ENCODE measurements around the gene DLGAP4.

Gene DLGAP4

DNA sequence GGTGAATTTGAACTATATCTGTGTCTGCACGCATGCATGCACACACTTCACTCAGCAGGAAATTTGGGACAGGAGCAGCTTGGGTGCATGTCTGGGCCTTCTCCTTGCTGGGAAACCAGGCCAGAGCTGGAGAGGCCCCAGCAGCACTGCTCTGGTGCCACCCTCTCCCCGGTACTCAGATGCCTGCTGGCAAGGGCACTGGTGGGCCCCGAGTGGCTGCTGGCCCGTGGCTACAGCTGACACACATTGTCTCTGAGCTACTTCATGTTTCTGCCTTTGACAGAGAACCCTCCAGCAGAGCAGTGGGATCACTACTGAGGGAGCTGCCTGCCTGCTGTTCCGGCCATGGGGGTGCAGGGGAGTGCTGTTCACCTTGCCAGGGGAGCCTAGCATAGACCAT is 37.5 kb downstream of the DLGAP4 start (continued):
- TF ChIP-seq, protein P1, sequence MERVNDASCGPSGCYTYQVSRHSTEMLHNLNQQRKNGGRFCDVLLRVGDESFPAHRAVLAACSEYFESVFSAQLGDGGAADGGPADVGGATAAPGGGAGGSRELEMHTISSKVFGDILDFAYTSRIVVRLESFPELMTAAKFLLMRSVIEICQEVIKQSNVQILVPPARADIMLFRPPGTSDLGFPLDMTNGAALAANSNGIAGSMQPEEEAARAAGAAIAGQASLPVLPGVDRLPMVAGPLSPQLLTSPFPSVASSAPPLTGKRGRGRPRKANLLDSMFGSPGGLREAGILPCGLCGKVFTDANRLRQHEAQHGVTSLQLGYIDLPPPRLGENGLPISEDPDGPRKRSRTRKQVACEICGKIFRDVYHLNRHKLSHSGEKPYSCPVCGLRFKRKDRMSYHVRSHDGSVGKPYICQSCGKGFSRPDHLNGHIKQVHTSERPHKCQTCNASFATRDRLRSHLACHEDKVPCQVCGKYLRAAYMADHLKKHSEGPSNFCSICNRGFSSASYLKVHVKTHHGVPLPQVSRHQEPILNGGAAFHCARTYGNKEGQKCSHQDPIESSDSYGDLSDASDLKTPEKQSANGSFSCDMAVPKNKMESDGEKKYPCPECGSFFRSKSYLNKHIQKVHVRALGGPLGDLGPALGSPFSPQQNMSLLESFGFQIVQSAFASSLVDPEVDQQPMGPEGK (CRISPR knock-in tag; IDR thresholded peaks at IDR 0.05; ENCODE audit: borderline replicate concordance) = no peak

DNA sequence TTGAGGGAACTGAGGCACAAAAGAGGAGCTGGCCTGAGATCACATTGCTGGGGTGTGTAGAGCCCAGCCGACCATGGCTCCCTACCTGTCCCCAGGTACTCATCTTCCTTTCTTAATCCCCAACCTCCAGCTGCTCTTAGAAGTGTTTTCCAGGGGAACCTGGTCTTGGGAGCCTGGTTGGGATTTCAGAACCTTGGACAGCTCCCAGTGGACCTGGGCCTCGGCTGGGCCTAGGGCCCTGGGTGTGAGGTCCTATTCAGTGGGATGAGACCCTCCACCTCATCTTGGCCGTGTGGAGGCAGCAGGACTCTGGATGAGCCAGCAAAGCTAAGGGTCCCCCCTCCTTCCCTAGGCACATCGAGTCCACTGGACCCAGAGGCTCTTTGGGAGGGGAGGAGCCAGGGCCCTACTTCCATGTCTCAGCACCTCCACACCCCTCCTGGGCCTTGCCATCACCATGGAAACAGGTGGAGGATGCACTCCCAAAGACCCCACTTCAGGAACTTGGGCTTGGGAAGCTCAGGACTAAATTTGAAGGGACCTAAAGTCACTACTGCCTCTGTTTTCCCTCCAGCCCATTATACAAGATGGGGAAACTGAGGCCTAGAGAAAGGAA is 38.5 kb downstream of the DLGAP4 start:
- peak; percentile 86 for ATAC-seq
- TF ChIP-seq ZFP3 (CRISPR knock-in tag; IDR thresholded peaks at IDR 0.05) = 0 out of 2 replicates have a peak, but pooled peaks have one; percentile 46
- TF ChIP-seq, protein P2, sequence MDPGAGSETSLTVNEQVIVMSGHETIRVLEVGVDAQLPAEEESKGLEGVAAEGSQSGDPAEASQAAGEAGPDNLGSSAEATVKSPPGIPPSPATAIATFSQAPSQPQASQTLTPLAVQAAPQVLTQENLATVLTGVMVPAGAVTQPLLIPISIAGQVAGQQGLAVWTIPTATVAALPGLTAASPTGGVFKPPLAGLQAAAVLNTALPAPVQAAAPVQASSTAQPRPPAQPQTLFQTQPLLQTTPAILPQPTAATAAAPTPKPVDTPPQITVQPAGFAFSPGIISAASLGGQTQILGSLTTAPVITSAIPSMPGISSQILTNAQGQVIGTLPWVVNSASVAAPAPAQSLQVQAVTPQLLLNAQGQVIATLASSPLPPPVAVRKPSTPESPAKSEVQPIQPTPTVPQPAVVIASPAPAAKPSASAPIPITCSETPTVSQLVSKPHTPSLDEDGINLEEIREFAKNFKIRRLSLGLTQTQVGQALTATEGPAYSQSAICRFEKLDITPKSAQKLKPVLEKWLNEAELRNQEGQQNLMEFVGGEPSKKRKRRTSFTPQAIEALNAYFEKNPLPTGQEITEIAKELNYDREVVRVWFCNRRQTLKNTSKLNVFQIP (CRISPR knock-in tag; IDR thresholded peaks at IDR 0.05; ENCODE audit: borderline replicate concordance, low read depth) = no peak

DNA sequence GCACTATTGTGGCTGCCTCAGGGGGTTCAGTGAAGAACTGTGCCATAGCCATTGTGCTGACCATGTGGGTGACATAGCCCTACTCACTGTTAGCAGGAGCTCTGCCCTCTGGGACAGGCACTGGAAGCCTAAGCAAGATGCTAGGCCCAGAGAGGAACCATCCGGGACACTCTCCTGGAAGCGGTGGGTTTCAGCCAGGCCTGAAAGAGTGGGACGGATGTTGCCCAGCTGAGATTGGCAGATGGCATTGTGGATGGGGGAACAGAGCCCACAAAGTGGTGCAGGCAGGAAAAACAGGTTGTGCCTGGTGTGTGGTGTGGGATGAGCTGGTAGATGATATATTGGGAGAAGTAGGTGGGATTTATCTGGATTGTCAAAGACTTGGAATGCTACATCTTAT is 40.1 kb downstream of the DLGAP4 start:
- TF ChIP-seq ISL1 (CRISPR knock-in tag; IDR thresholded peaks at IDR 0.05) (no peak), ZFP3 (CRISPR knock-in tag; IDR thresholded peaks at IDR 0.05) (no peak), PPARA (CRISPR knock-in tag; IDR thresholded peaks at IDR 0.05; ENCODE audit: borderline replicate concordance) (no peak), ZC3H10 (CRISPR knock-in tag; IDR thresholded peaks at IDR 0.05) (no peak), OSR1 (CRISPR knock-in tag; IDR thresholded peaks at IDR 0.05) (no peak), RARB (CRISPR knock-in tag; IDR thresholded peaks at IDR 0.05) (no peak)
- no peak for ATAC-seq

DNA sequence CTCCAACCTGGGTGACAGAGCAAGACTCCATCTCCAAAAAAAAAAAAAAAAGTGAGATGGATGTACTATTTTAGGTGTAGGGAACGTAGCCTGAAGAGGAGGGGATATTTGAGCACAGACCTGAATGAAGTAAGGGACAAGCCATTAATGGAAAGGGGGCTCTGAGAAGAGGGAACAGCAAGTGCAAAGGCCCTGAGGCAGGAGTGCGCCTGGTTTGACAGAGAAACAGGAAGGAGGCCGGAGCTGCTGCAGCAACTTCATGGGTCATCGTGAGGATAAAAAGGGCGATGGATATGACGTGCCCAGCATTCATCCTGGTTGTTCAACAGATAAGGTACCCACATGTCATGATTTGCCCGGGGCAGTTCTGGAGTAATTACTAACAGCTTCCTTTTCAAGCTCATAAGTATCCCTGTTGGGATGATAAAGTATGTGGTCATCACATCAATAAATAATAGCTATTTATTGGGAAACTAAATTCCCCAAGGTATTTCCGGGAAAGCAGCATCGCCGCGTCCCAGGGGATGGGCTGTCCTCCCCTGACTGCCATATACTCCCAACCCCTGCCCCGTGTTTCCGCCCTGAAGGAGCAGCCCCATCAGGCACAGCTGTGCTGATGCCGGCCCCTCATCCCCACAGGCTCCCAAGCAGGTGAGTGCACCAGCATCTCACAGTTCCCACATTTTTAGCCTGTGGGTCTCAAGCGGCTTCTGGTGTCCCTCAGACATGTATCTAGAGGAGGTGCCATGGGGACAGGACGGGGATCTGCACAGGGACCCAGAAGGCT is 43.4 kb downstream of the DLGAP4 start:
- ATAC-seq = no peak
- TF ChIP-seq, protein P3, sequence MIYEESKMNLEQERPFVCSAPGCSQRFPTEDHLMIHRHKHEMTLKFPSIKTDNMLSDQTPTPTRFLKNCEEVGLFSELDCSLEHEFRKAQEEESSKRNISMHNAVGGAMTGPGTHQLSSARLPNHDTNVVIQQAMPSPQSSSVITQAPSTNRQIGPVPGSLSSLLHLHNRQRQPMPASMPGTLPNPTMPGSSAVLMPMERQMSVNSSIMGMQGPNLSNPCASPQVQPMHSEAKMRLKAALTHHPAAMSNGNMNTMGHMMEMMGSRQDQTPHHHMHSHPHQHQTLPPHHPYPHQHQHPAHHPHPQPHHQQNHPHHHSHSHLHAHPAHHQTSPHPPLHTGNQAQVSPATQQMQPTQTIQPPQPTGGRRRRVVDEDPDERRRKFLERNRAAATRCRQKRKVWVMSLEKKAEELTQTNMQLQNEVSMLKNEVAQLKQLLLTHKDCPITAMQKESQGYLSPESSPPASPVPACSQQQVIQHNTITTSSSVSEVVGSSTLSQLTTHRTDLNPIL (CRISPR knock-in tag; IDR thresholded peaks at IDR 0.05; ENCODE audit: low read depth) = no peak
- TF ChIP-seq TCF4 (CRISPR knock-in tag; IDR thresholded peaks at IDR 0.05; ENCODE audit: borderline replicate concordance) = 0 out of 2 replicates have a peak, but pooled peaks have one; percentile 34
- TF ChIP-seq ZNF8 (CRISPR knock-in tag; IDR thresholded peaks at IDR 0.05) = no peak
- TF ChIP-seq ZNF70 (CRISPR knock-in tag; IDR thresholded peaks at IDR 0.05) = no peak
- TF ChIP-seq ESRRG (CRISPR knock-in tag; IDR thresholded peaks at IDR 0.05) = no peak

DNA sequence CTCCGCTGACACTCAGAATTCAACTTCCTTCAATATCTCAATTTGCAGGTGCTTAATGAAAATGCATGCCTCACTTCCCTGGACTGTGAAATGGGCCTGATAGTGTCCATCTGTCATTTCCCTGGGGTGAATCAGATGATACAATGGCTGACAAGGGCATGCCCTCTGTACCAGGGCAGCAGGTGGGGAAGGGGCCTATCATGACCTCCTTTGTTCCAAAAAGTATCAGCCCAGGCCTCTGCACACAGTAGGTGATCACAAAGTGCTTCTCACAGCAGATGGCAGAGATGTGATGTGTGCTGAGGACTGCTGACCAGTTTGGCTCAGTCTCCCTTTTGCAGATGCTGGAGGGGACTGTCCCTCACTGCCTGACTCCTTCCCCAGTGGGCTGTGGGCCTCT is 44.3 kb downstream of the DLGAP4 start:
- no peak for TF ChIP-seq BACH2 (CRISPR knock-in tag; IDR thresholded peaks at IDR 0.05; ENCODE audit: borderline replicate concordance)
- no peak for TF ChIP-seq TCF4 (CRISPR knock-in tag; IDR thresholded peaks at IDR 0.05; ENCODE audit: borderline replicate concordance)
- no peak for TF ChIP-seq ARNTL (CRISPR knock-in tag; IDR thresholded peaks at IDR 0.05; ENCODE audit: borderline replicate concordance, low read depth)
- TF ChIP-seq SNAI2 (CRISPR knock-in tag; IDR thresholded peaks at IDR 0.05) = no peak
- no peak for TF ChIP-seq OSR1 (CRISPR knock-in tag; IDR thresholded peaks at IDR 0.05)
- no peak for TF ChIP-seq RARB (CRISPR knock-in tag; IDR thresholded peaks at IDR 0.05)
- no peak for TF ChIP-seq ESRRG (CRISPR knock-in tag; IDR thresholded peaks at IDR 0.05)
- no peak for TF ChIP-seq ZNF70 (CRISPR knock-in tag; IDR thresholded peaks at IDR 0.05)
- TF ChIP-seq ZNF565 (CRISPR knock-in tag; conservative IDR thresholded peaks at IDR 0.05; ENCODE audit: low read depth) = no peak
- TF ChIP-seq ZC3H10 (CRISPR knock-in tag; IDR thresholded peaks at IDR 0.05) = no peak
- TF ChIP-seq, protein P4, sequence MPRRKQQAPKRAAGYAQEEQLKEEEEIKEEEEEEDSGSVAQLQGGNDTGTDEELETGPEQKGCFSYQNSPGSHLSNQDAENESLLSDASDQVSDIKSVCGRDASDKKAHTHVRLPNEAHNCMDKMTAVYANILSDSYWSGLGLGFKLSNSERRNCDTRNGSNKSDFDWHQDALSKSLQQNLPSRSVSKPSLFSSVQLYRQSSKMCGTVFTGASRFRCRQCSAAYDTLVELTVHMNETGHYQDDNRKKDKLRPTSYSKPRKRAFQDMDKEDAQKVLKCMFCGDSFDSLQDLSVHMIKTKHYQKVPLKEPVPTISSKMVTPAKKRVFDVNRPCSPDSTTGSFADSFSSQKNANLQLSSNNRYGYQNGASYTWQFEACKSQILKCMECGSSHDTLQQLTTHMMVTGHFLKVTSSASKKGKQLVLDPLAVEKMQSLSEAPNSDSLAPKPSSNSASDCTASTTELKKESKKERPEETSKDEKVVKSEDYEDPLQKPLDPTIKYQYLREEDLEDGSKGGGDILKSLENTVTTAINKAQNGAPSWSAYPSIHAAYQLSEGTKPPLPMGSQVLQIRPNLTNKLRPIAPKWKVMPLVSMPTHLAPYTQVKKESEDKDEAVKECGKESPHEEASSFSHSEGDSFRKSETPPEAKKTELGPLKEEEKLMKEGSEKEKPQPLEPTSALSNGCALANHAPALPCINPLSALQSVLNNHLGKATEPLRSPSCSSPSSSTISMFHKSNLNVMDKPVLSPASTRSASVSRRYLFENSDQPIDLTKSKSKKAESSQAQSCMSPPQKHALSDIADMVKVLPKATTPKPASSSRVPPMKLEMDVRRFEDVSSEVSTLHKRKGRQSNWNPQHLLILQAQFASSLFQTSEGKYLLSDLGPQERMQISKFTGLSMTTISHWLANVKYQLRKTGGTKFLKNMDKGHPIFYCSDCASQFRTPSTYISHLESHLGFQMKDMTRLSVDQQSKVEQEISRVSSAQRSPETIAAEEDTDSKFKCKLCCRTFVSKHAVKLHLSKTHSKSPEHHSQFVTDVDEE (CRISPR knock-in tag; IDR thresholded peaks at IDR 0.05) = no peak

More for the DNA sequence above, 44.3 kb downstream of the DLGAP4 start:
- ATAC-seq = no peak

Data from SK-N-SH treated with all-trans-retinoic acid at 6 μM for 48 hours (cell line).